Activated naive CD8-positive, alpha-beta T cell (primary cell): ENCODE measurements around the gene TMEM11.
A peak's percentile ranks its signal among the peaks of the same experiment; 100 is the strongest.

Experiments
- H3K27ac Mint-ChIP-seq: one replicate; pipeline ENCODE4 v1.8.0; 2021; ENCODE audit warnings: mixed read lengths
- H3K27me3 Mint-ChIP-seq: one replicate; pipeline ENCODE4 v1.8.0; 2021; ENCODE audit warnings: mixed read lengths
- H3K36me3 Mint-ChIP-seq: one replicate; pipeline ENCODE4 v1.8.0; 2021; ENCODE audit warnings: mixed read lengths
- H3K4me1 Mint-ChIP-seq: one replicate; pipeline ENCODE4 v1.8.0; 2021; ENCODE audit warnings: low read depth, mixed read lengths
- H3K4me3 Mint-ChIP-seq: one replicate; pipeline ENCODE4 v1.8.0; 2021; ENCODE audit warnings: mild to moderate bottlenecking, mixed read lengths
- H3K9me3 Mint-ChIP-seq: one replicate; pipeline ENCODE4 v1.8.0; 2021; ENCODE audit warnings: low read depth, mixed read lengths

Gene TMEM11, protein sequence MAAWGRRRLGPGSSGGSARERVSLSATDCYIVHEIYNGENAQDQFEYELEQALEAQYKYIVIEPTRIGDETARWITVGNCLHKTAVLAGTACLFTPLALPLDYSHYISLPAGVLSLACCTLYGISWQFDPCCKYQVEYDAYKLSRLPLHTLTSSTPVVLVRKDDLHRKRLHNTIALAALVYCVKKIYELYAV

DNA sequence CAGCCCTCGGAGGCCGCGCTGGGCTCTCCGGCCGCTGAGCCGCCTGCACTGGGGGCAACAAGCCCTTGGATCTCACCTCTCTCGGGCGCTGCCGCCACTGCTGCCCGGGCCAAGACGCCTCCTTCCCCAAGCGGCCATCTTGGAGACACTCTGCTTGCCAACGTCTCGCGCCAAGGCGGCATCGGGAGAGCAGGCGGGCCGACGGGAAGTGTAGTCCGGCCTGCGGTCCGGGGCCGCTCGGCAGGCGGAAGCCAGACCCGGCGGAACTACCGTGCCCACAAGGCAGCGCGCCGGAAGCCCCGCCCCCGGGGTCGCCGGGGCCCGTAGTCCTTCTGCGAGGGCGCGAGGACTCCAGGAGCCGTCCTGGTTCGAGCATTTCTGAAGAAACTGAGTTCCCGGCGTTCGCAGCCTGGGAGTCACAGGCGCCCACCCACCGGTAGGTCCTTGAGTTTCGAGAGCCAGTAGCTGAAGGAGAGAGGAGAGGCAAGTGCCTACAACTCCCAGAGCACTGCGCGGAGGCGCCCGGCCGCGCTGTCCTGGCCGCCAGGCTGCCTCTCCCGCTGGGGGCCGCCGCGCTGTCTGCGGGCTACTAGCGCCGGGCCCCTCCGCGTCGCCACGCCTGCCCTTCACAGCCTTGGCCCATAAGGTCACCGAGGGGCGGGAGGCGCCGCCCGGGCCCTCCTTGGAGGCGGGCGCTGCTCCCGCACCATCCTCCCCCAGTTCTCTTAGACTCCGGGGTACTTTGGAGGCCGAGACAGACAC lies at the start of gene TMEM11:
Gene TMEM11, minus strand, starts transcription at position 147 of the 762 bp plus-strand sequence. Its CDS starts 9 bp downstream, at position 138.
- H3K27me3 Mint-ChIP-seq: no peaks in the 10 kb centered on the region
- H3K36me3 Mint-ChIP-seq: peaks cover 5% of the 10 kb centered on the region
- peaks cover 58% of the 10 kb centered on the region for H3K4me1 Mint-ChIP-seq
- no peaks in the 10 kb centered on the region for H3K9me3 Mint-ChIP-seq
- peak within 1 kb of the TSS; percentile 96 for H3K4me3 Mint-ChIP-seq
- H3K27ac Mint-ChIP-seq: peak within 1 kb of the TSS; percentile 91

DNA sequence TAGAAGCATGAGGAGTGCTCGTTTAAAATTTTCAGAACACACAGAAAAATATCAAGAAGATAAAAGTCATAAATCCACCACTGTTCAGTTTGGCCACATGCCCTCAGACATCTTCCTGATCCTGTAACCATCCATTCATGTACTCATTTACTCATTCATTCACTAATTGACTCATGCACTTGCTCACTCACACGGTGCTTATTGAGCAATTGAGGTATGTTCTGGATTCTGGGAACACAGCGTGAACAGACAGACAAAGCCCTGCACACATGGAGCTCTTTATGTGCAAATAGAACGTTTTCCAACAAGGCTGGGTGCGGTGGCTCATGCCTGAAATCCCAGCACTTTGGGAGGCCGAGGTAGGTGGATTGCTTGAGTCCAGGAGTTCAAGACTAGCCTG lies 49.4 kb upstream of the TMEM11 start:
- Mint-ChIP-seq H3K27ac (no peak overlapping the region), H3K27me3 (peaks cover 1% of the 10 kb centered on the region), H3K4me1 (peaks cover 8% of the 10 kb centered on the region), H3K36me3 (no peaks in the 10 kb centered on the region), H3K4me3 (no peak overlapping the region), H3K9me3 (no peaks in the 10 kb centered on the region)

DNA sequence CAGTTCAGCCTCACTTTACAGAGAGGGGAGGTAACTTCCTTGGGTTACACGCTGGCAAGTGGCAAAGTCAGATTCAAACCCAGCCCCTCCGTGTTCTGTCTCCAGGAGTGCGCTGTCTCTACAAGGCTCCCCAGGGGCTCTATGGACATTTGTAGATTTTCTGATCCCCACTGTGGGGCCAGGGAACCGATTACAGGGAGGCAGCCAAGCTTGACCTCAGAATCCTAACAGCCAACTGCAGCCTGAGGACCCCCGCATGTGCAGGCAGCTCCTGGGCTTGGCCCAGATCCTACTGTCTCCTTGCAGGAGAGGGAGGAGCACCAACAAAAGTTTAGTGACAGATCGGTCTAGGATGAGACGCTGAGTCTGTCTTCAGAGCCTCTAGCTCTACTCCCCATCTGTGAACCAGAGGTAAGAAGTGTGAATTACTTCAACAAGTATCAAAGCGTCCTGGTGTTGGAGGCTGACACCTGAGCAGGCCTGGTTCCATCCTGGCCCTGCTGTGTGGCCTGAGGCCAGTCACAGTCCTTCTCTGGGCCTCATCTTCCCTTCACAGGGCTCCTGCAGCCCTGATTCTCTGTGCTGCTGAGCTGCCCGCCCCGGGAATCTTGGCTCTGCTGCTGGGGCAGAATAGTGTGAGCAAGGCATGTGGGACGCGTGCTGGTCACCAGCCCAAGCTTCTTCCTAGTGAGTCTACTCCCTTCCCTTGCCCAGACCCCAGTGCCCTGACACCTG lies 48.5 kb upstream of the TMEM11 start:
- peaks cover 5% of the 10 kb centered on the region for H3K4me1 Mint-ChIP-seq
- no peaks in the 10 kb centered on the region for H3K36me3 Mint-ChIP-seq
- H3K9me3 Mint-ChIP-seq: no peaks in the 10 kb centered on the region
- H3K27me3 Mint-ChIP-seq: peaks cover 1% of the 10 kb centered on the region
- no peak overlapping the region for H3K27ac Mint-ChIP-seq
- H3K4me3 Mint-ChIP-seq: no peak overlapping the region

DNA sequence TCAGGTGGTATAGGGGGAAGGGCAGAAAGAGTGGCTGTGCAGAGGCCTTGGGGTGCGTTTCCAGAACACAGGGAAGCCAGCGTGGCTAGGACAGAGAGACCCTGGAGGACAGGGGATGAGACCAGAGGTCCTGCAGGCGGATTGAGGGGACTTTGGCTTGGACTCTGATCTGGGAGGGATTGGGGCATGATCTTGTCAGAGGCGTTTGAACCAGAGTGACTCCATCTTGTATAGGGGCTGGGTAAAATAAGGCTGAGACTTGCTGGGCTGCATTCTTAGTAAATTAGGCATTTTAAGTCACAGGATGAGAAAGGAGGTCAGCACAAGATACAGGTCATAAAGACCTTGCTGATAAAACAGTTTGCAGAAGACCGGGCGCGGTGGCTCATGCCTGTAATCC lies 44.6 kb upstream of the TMEM11 start:
- no peaks in the 10 kb centered on the region for H3K36me3 Mint-ChIP-seq
- H3K9me3 Mint-ChIP-seq: no peaks in the 10 kb centered on the region
- no peak overlapping the region for H3K4me3 Mint-ChIP-seq
- no peak overlapping the region for H3K27ac Mint-ChIP-seq
- peaks cover 12% of the 10 kb centered on the region for H3K4me1 Mint-ChIP-seq
- H3K27me3 Mint-ChIP-seq: no peaks in the 10 kb centered on the region

DNA sequence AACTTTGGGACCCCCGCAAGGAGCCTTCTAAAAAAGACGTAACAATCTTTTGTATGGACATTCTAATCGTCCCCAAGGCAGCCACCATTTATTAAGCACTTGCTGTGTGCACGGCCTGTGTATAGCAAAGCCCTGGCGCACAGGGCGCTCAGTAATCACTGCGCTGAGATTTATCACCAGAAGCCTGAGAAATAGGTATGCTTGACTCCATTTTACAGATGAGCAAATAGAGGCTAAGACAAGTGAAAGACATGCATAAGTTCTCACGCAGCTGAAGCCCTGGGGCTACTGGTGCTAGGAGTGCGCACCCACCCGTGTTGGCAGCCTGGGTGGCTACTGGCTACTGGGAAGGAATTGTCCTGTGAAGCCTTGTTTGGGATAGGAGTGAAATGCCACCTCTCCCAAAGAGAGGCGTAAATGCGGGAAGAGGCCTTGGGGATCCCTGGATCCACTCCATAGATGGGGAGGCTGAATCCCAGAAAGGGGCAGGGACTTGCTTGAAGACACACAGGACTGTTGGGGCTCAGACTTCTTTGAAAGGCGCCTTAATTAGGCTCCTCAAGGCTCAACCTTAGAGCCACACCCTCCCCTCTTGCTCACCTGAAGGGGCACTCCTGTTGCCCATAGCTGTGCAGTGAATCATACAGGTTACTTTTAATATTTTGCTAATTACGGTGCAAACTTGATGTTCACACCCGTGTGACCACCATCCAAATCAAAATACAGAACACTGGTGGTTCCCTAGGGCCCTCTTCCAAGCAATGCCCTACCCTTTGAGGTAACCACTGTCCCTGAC lies 39.9 kb upstream of the TMEM11 start:
- H3K27me3 Mint-ChIP-seq: no peaks in the 10 kb centered on the region
- no peaks in the 10 kb centered on the region for H3K9me3 Mint-ChIP-seq
- H3K27ac Mint-ChIP-seq: peak overlapping the region; percentile 73
- no peaks in the 10 kb centered on the region for H3K36me3 Mint-ChIP-seq
- H3K4me1 Mint-ChIP-seq: peaks cover 30% of the 10 kb centered on the region
- peak overlapping the region; percentile 86 for H3K4me3 Mint-ChIP-seq

DNA sequence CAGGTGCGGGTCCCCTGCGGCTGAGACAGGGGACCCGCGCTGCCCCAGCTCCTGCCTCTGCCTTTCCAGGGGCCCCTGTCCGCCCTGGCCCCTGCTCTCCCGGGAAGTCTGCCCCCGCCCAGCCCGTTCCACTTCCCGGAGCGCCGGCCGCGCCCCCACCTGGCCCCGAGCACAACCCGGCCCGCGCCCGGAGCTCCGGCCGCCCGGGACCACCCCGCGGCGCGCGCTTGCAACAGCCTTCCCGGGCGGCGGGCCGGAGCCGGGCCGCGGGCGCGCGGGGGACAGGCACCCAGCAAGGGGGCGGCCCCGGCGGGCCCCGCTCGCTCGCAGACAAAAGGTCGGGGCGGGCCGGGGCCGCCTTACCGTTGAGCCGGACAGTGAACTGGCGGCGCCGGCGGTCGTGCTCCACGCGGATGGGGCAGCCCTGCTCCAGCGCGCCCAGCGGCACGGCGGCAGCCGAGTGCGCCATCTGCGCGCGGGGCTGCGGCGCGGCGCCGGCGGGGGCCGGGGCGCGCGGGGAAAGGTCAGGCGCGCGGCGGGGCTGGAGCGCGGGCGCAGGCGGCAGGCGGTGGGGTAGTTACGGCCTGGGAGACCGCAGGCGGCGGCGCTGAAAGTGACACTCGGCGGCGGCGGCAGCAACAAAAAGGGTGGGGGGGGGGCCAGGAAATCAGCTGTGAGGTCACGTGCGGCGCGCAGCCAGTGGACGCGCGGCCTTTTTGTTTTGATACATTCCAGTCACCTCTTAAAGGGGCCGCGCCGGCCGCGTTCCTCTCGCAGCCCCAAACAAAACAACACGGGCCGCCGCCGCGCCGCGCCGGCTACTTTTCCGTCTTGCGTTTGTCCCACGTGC lies 39.1 kb upstream of the TMEM11 start, which contains the start of gene NATD1:
Gene NATD1, minus strand, starts transcription at position 615 of the 850 bp plus-strand sequence. Its CDS starts 146 bp downstream, at position 469.
- H3K36me3 Mint-ChIP-seq: no peaks in the 10 kb centered on the region
- no peaks in the 10 kb centered on the region for H3K27me3 Mint-ChIP-seq
- H3K4me3 Mint-ChIP-seq: peak within 1 kb of the TSS; percentile 86
- H3K4me1 Mint-ChIP-seq: peaks cover 30% of the 10 kb centered on the region
- no peaks in the 10 kb centered on the region for H3K9me3 Mint-ChIP-seq
- H3K27ac Mint-ChIP-seq: peak within 1 kb of the TSS; percentile 73

DNA sequence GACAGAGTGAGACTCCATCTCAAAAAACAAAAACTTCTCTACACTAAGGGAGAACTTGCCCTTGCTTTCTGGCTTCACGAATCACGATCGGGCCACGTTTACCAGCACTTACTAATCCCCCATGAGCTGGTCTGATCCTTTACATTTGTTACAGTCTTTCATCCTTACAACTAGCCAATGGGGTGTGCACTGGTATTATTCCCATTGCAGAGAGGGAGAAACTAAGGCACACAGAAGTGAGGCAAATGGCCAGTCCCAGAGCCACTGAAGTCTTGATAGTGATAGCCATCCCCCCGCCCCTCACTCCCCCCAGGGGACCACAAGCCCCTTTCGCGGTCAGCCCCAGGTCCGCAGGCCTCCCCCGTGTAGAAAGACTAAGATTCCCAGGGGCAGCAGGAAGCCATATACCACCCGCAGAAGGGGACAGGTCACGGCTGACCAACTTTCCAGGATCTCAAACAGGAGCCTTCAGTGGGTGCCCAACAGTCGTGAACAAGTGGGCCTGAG lies 38.4 kb upstream of the TMEM11 start:
- Mint-ChIP-seq H3K9me3 (no peaks in the 10 kb centered on the region), H3K27me3 (no peaks in the 10 kb centered on the region), H3K27ac (no peak overlapping the region), H3K4me3 (peak overlapping the region; percentile 79), H3K36me3 (no peaks in the 10 kb centered on the region), H3K4me1 (peaks cover 28% of the 10 kb centered on the region)

DNA sequence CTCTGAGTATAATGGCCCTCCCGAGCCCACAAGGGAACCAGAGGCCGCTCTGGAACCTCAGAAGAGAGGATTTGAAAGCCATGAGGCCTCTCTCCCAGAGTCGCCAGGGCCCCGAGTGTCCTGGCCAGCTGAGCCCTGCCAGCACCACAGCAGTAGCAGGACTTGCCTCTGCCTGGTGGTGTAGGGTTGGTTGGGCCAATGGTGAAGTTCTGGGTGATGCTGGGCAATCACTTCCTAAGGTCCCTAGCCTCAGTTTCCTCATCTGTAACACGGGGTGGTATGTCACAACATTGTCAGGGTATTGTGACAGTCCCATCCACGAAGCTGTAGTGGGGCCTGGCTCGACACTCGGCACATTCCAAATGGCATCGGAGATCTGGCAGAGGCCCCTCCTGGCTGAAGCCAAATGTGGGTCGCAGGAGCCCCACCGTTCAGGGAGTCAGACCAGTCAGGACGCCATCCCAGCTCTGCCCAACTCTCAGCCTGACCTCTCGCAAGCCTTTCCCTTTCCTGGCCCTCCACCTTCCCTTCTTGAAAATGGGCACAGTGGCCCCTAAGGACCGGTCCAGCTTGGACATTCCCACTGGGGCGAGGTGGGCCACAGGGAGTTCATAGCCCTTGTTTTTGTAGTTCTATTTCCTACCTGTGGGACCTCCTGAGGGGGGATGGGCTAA lies 37.5 kb upstream of the TMEM11 start:
- Mint-ChIP-seq H3K9me3 (no peaks in the 10 kb centered on the region), H3K4me1 (peaks cover 28% of the 10 kb centered on the region), H3K27ac (no peak overlapping the region)

DNA sequence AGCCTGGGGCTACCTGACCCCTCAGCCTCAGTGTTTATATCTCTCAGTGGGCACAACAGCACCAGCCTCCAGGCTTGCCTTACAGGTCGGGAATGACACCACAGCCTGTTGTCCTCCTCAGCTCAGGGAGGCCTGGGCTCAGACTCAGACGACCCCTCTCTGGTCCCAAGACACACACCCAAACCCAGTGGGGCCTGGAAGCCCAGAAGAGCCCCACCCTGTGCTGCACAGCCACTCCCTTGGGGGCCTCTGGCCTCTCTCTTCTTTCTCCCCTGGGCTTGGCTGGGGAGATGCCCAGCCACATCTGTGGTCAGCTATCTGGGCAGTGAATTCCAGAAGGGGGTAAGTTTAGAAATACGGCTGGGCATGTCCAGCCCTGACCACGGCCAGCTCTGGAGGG lies 36.9 kb upstream of the TMEM11 start:
- no peaks in the 10 kb centered on the region for H3K36me3 Mint-ChIP-seq
- no peaks in the 10 kb centered on the region for H3K9me3 Mint-ChIP-seq
- H3K27ac Mint-ChIP-seq: no peak overlapping the region
- no peaks in the 10 kb centered on the region for H3K27me3 Mint-ChIP-seq
- H3K4me1 Mint-ChIP-seq: peaks cover 30% of the 10 kb centered on the region
- H3K4me3 Mint-ChIP-seq: no peak overlapping the region

More for the DNA sequence above, 37.5 kb upstream of the TMEM11 start:
- Mint-ChIP-seq H3K27me3 (no peaks in the 10 kb centered on the region), H3K36me3 (no peaks in the 10 kb centered on the region), H3K4me3 (no peak overlapping the region)

DNA sequence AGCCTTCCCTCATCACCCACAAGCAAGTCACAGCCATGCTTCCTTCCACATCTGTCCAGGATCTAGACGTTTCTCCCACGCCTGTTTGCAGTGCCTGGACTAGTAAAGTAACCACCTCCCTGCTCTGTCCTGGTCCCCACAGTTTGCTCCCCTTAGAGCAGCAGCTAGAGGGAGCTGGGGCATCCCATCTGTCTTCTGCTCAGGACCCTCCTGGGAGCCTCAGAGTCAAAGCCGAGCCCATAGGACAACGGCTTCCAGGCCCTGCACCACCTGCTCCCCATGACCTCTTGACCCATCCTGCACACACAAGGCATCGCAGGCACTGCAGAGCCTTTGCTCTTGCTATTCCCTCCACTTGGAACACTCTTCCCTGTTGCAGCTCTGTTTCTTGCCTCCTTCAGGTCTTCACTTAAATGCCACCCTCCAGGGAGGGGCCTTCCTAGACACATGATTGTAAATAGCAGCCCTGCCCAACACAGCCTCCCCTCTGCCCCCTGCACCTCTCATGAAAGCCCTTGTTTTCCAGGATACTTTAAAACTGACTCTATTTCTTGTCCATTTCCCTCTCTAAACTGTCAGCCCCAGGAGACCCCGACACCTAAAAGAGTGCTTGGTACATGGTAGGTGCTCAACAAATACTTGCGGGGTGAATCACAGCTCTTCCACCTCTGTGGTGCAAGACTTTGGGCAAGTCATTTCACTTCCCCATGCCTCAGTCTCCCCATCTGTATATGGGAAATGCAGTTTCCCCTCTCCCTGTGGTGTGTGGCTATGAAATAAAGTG lies 36.2 kb upstream of the TMEM11 start:
- H3K9me3 Mint-ChIP-seq: no peaks in the 10 kb centered on the region
- peaks cover 32% of the 10 kb centered on the region for H3K4me1 Mint-ChIP-seq
- H3K27ac Mint-ChIP-seq: peak overlapping the region; percentile 41
- no peaks in the 10 kb centered on the region for H3K27me3 Mint-ChIP-seq
- no peaks in the 10 kb centered on the region for H3K36me3 Mint-ChIP-seq
- H3K4me3 Mint-ChIP-seq: no peak overlapping the region

DNA sequence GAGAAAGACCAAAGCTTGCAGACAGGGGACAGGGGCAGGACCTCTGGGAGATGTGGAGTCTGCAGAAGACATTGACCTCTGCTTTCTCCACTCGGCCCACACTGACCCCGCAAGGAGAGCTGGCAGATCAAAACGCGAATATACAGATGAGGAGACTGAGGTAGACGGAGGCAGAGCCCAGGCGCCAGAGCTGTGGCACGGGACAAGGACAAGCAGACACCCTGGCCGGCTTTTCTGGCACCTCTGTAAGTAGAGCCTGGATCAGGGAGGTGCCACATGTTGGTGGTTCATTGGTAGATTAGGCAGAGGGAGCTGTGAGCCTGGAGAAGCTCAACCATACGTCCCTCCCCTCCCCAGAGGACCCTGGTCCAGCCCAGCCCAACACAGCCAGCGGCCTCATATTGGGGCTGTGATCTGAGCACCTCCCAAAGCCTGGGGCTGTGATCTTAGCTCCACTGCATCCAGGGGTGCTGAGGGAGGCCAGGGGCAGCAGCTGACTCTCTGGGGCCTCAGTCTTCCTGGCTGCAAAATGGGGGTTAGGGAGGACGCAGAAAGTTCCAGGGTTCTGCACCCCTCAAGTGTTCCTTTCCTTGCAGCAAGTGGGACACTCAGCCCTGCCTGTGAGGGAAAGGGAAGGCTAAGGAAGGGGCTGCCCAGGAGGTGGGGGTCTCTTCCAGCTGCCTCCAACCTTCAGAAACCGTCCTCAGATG lies 35.3 kb upstream of the TMEM11 start:
- Mint-ChIP-seq H3K4me3 (no peak overlapping the region), H3K36me3 (no peaks in the 10 kb centered on the region), H3K9me3 (no peaks in the 10 kb centered on the region), H3K4me1 (peaks cover 29% of the 10 kb centered on the region), H3K27me3 (no peaks in the 10 kb centered on the region), H3K27ac (no peak overlapping the region)

DNA sequence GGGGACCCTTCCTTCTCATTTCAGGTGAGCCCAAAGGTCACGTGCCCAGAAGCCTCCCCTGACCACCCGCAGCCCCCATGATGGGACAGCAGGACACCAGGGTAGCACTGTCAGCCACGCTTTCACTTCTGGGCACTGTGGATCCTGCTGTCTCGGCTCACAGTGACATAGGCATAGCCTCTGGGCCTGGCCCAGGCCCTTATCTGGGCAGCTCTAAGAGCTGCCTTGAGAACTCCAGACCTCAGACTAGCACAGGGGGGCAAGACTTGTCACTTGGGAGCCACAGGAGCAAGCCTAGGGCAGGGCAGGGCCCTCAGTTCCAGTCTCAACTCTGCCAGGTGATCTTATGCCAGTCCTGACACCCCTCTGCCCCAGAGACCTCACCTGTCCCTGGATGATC lies 34.5 kb upstream of the TMEM11 start:
- H3K36me3 Mint-ChIP-seq: no peaks in the 10 kb centered on the region
- no peaks in the 10 kb centered on the region for H3K27me3 Mint-ChIP-seq
- no peak overlapping the region for H3K4me3 Mint-ChIP-seq
- H3K27ac Mint-ChIP-seq: no peak overlapping the region
- peaks cover 21% of the 10 kb centered on the region for H3K4me1 Mint-ChIP-seq
- H3K9me3 Mint-ChIP-seq: no peaks in the 10 kb centered on the region
